GM12891 (cell line): ENCODE data around the gene HMGN1.

ENCODE experiments used
- DNase-seq: peaks from one replicate; pipeline ENCODE4 v3.0.0; 2011; ENCODE audit warnings: low spot score; ENCODE audit not compliant: insufficient read length
- FAIRE-seq: peaks from 2 replicates; lab custom pipeline; 2011; peaks lifted over from hg19 to GRCh38; lab: Jason Lieb, UNC
- PAX5 ChIP-seq: IDR thresholded peaks from 2 replicates; pipeline ENCODE4 v1.6.1; 2011; ENCODE audit warnings: low read length, moderate library complexity, mild to moderate bottlenecking; ENCODE audit not compliant: insufficient read depth, severe bottlenecking
- POLR2A ChIP-seq: IDR thresholded peaks from 2 replicates; pipeline ENCODE4 v1.6.1; 2011; ENCODE audit warnings: low read depth, low read length, control low read depth
- POLR2AphosphoS5 ChIP-seq: IDR thresholded peaks from 2 replicates; pipeline ENCODE4 v1.6.1; 2011; ENCODE audit warnings: low read depth, low read length, control low read depth
- POU2F2 ChIP-seq: IDR thresholded peaks from 2 replicates; pipeline ENCODE4 v1.6.1; 2011; ENCODE audit warnings: low read depth, mild to moderate bottlenecking, control low read depth, low read length, moderate library complexity
- SPI1 ChIP-seq: IDR thresholded peaks from 2 replicates; pipeline ENCODE4 v1.6.1; 2011; ENCODE audit warnings: low read depth, low read length, control low read depth
- TAF1 ChIP-seq: IDR thresholded peaks from 2 replicates; pipeline ENCODE4 v1.6.1; 2011; ENCODE audit warnings: low read depth, low read length, control low read depth

Gene HMGN1

GRCh38 chr21:39367783-39368182 lies 18.9 kb upstream of the HMGN1 start:
- no peak for DNase-seq
- no peak for TF ChIP-seq POLR2AphosphoS5
- TF ChIP-seq POLR2A: no peak
- no peak for TF ChIP-seq TAF1
- TF ChIP-seq PAX5: no peak
- no peak for FAIRE-seq

- FAIRE-seq (no peak), DNase-seq (no peak)
- TF ChIP-seq SPI1: no peak
- no peak for TF ChIP-seq TAF1
- TF ChIP-seq POLR2A: no peak
- no peak for TF ChIP-seq POU2F2
- TF ChIP-seq POLR2AphosphoS5: no peak
- TF ChIP-seq PAX5: no peak
Measured at GRCh38 chr21:39366563-39366962, 17.7 kb upstream of the HMGN1 start.

GRCh38 chr21:39364949-39365348 lies 16.1 kb upstream of the HMGN1 start:
- no peak for DNase-seq
- FAIRE-seq: no peak

GRCh38 chr21:39363607-39364555 lies 15.0 kb upstream of the HMGN1 start:
- TF ChIP-seq PAX5: no peak
- no peak for TF ChIP-seq POLR2AphosphoS5
- TF ChIP-seq POU2F2: no peak
- TF ChIP-seq SPI1: no peak
- no peak for TF ChIP-seq POLR2A
- TF ChIP-seq TAF1: no peak
- no peak for FAIRE-seq
- no peak for DNase-seq

More at GRCh38 chr21:39364949-39365348, 16.1 kb upstream of the HMGN1 start:
- no peak for TF ChIP-seq SPI1
- no peak for TF ChIP-seq POLR2A
- TF ChIP-seq PAX5: no peak
- TF ChIP-seq TAF1: no peak
- no peak for TF ChIP-seq POU2F2
- no peak for TF ChIP-seq POLR2AphosphoS5

- no peak for FAIRE-seq
- DNase-seq: no peak
- TF ChIP-seq POU2F2: no peak
- TF ChIP-seq POLR2AphosphoS5: no peak
- TF ChIP-seq POLR2A: no peak
- TF ChIP-seq PAX5: no peak
Measured at GRCh38 chr21:39362733-39363132, 13.8 kb upstream of the HMGN1 start.

GRCh38 chr21:39359382-39359781 lies 10.5 kb upstream of the HMGN1 start:
- DNase-seq: no peak
- no peak for FAIRE-seq
- TF ChIP-seq POU2F2 (no peak), TAF1 (no peak), PAX5 (no peak), SPI1 (no peak), POLR2A (no peak)

- FAIRE-seq: no peak
Measured at GRCh38 chr21:39353295-39353694, 4.4 kb upstream of the HMGN1 start.

GRCh38 chr21:39350094-39351005 lies 1.5 kb upstream of the HMGN1 start:
- FAIRE-seq: no peak
- TF ChIP-seq TAF1 (no peak), POLR2A (no peak), POU2F2 (no peak), SPI1 (no peak), POLR2AphosphoS5 (no peak), PAX5 (no peak)
- DNase-seq: no peak

More at GRCh38 chr21:39353295-39353694, 4.4 kb upstream of the HMGN1 start:
- DNase-seq: no peak
- TF ChIP-seq POLR2A (no peak), SPI1 (no peak)

GRCh38 chr21:39349211-39350093 lies 564 bp upstream of the HMGN1 start:
- DNase-seq: peak; percentile 87
- TF ChIP-seq PAX5 (no peak), POU2F2 (no peak), POLR2A (peak; percentile 93), SPI1 (peak; percentile 33; the same call in 1 of the 2 replicates), TAF1 (peak; percentile 55; the same call in 1 of the 2 replicates), POLR2AphosphoS5 (peak; percentile 89)
- FAIRE-seq: peak; percentile 95
